NCI-H2227 (cell line): ENCODE data around the gene KCNQ1.

Source experiments
- DNase-seq: peaks from one replicate; lab custom pipeline; 2025; ENCODE audit not compliant: unreplicated experiment; lab: John Stamatoyannopoulos, UW

Gene KCNQ1

DNA sequence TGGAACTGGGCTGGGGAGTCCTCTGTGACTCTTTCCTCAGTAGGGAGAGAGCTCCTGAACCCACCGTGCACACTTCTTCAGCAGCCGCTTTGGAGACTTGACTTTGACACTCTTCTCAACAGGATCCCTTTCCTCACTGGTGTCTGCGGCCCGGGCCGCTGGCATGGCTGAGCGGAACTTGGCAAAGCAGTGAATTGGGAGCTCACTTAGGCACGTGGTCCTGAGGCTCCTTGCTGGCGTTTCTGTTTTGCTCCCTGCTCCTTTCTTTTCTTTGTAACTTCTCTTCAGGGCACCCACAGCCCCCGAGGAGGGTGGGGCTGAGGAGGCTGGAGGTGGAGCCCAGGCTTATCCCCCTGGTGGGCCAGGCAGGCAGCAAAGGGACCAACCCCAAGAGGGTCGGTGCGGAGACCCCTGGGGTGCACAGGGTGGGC, 263.4 kb downstream of the KCNQ1 start:
- no peak for DNase-seq

DNA sequence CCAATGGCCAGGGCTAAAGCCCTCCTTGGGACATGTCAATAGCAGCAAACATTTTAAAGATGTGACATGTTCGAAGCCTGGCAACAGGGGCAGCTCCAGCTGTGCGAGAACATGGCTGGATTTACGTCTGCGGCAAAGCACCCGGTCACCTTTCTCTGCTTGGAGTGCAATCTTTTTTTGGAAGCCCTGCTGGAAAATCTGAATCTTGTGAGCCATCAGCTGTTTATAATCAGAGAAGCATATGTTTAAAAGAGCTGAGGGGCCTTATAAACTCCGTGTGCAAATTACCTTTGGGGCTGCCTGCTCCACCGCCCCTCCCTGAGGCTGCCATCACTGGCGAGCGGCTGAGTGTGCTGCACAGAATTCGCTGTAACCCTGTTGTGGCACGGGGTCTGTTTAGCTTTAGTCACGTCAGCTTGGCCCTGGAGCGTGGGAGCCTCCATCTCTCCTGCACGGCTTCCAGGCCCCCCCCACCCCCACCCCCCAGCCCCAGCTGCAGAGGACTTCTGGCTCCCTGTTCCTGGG, 264.0 kb downstream of the KCNQ1 start:
- DNase-seq, result no peak

- DNase-seq, result no peak
These were observed 264.6 kb downstream of the KCNQ1 start for GRCh38 chr11:2709429-2709828.

DNA sequence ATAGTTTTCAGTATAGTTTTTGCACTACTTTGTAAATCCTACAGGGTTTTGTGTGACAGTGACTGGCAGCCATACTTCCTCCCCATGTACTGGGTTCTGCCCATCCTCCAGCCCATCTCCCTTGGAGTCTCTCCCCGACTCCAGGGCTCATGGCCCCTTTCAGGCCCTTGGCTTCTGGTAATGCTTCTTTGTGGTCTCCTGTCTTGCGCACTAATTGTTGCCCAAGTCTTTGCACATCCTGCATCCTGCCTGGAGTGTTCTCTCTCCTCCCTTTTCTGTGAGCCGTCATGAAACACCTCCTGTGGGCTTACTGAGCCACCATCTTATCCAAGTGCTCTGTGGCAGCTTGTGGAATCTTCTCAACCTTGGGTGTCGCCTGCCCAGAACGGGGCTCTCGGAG, 266.4 kb downstream of the KCNQ1 start:
- no peak for DNase-seq

DNA sequence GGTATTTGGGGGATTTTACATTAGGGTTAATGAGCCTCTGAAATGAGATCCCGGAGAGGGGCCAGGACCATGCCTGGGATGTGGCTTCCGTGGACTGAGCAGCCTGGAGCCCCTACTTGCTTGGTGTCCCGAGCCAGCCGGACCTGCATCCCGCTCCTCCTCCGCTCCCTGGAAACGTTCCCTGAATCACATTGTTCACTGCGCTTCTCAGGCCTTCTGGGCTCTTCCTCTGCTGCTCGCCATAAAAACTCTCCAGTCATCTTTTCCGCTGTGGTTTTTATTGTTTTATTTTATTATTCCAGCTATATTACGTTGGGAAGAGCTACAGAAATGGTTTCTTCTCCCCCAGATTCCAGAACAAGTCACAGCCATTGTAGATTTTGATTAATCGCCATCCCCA, 268.3 kb downstream of the KCNQ1 start:
- no peak for DNase-seq

- DNase-seq, result no peak
These were observed 269.1 kb downstream of the KCNQ1 start for GRCh38 chr11:2713661-2714462.

GRCh38 chr11:2714463-2714800, 269.6 kb downstream of the KCNQ1 start:
- DNase-seq, result no peak

GRCh38 chr11:2714871-2715270, 270.1 kb downstream of the KCNQ1 start:
- no peak for DNase-seq

DNA sequence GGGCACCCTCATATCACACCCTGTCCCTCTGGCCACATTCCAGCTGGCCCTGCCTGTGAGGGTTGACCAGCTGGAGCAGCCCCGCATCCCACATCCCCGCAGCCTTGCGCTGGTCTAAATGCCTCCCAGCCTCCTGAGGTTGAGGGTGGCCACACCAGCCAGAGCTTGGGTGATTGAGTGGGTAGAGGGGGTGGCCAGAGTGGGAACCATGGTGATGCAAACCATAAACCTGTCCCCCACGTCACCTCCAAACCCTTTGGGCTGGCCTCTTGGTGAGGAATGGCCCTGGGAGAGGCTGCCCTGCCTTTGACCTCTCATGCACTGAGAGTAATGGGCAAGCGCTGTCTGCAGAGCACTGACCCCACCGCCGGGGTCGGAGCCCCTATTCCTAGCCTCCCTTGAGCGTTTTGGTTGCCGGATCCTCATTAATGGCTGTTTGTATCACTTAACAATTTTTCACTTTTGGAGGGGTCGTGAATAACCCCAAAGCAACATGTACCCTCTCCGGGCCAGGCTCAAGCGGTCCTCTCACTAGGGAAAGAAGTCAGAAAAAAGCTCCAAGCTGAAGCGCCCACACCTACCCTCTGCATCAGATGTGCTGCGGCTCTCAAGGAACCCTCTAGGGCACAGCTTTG, 271.0 kb downstream of the KCNQ1 start:
- no peak for DNase-seq

DNA sequence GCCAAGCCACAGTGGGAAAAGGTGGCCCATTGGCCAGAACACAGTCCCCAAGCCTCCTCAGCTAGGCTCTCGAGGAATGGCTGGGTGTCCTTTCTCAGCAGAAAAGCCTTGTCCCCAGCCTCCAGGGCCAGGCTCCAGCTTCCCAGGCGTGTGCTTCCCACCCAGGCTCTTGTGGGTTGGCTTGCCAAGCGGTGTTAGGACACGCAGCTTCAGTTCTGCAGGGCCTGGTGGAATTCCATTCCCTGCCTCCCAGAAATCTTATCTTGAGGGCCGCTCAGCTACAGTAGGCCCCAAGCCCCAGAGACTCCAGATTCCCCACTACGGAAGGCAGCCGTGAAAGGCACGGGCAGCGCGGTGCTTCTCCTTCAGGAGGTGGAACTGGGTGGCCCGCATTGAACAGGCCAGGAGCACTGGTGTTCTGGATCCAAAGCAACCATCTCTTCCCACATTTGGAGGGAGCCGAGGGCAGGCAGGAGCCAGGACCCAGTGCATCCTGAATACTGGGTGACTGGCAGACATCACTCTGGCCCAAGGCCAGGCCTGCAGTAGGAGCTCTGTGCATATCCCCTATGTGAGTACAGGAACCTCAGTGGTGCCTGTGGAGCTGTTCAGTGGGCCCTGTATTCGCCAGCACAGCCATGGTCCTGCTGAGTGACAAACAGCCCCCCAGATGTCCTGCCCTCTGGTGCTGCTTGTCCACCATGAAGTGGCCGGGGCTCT, 271.7 kb downstream of the KCNQ1 start:
- DNase-seq, result no peak

DNA sequence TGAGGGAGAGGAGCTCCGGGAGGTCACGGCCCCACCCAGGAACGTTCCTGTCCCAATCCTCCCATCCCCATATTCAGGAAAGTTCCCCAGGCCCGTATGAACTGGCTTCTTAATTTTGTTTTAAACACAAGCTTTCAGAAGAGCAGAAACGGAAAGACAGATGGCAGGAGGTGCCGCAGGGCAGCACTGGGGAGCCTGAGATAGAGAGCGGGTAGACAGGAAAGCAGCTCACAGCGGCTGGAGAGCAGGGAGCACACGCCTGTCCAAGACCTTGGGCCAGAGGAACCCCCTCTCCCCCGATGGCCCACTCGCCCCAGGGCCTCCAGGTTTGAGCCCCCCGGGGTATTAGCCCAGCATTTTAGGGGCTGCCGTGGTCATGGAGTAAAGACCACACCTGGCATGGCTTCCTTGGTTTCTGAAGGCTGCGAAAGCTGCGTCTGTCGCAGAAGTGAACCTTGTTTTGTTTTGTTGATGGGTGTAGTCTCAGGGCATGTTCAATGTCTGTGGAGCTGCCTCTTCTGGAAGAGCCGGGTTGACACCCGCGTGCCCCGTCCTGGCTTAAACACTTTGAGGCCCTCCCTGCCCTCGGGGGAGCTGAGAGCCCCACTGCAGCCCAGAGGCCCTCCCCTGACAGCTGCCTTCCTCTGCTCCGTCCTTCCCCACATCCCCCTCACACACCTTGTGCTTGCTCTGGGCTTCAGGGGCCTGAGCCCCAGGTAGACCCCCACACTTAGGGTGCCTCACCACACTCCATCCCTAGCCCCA, 272.9 kb downstream of the KCNQ1 start:
- no peak for DNase-seq

GRCh38 chr11:2718817-2719438, 274.1 kb downstream of the KCNQ1 start:
- no peak for DNase-seq

GRCh38 chr11:2719831-2720590, 275.2 kb downstream of the KCNQ1 start:
- no peak for DNase-seq

GRCh38 chr11:2721210-2721916, 276.6 kb downstream of the KCNQ1 start:
- peak; percentile 69 for DNase-seq

DNA sequence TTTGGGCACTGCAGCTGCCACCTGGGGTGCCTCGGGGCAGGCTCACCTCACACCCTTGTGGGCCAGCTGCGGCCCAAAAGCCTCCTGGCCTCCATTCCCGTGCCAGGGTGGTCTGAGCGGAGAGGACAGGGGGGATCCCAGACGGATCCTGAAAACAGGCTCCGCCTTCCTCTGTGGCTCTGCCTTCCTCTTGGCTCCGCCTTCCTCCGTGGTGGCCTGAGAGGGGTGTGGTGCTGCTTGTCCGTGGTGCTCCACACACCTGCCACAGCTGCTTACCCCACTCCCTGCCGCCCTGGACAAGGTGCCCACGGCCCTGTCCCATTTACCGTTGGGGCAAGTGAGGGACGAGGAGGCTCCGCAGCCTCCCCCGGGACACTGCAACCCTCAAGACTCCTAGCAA, 278.1 kb downstream of the KCNQ1 start:
- no peak for DNase-seq

DNA sequence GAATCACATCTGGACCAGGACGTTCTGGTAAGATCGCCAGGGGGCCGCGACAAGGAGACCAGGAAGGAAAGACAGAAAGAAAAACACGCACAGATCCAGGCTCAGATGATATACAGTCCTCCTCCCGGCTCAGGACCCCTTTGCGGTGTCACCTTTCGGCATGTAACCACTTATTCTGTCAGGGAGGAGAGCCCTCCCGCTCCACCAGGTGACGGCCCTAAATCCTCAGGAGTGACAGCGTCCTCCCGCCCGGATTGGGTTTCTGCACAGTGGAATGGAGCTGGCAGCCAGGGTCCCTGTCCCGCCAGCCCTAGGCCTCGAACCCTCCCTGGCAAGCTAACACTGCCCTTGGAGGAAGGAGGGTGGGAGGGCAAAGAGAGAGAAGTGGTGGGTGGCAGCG, 279.3 kb downstream of the KCNQ1 start:
- DNase-seq, result no peak

DNA sequence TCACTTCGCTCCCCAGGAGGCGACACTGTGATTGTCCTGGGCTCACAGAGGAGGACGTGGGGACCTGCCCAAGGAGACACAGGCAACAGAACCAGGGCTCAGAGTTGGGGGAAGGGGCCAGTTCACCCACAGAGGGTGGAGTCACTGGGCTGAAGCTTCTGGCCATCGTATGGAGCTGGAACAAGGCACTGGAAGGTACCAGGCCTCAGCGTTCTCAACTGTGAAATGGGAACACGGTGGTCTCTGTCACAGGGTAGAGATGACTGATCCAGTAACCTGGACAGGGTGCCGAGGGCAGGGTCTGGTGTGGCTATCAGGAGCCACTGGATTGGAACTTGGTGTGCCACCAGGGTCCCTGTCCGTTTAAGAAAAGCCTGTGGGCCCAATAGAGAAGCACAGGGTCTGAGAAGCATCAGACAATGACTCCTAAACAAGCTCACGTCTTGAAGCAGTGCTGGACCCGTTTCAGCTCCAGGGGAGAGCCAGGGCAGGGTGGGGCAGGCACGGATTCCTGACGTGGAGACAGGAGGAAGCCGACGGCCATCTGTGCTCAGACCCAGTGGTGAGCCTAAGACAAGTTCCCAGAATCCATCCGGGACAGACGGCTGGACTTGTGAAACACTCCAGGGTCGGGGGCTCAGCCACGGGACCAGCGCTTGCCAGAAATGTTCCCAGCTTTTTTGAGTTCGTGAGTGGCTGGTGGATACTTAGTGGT, 280.0 kb downstream of the KCNQ1 start:
- DNase-seq, result no peak

GRCh38 chr11:2725368-2726300, 280.8 kb downstream of the KCNQ1 start:
- DNase-seq, result no peak
